ES-I3 (cell line): ENCODE results near the gene BNIPL.
A peak's percentile ranks its signal among the peaks of the same experiment; 100 is the strongest.

ENCODE experiments used
- H3K36me3 ChIP-seq: 2 replicates; pipeline ENCODE4 v1.6.1; 2013; ENCODE audit warnings: mild to moderate bottlenecking, low read length, control low read depth, moderate library complexity; ENCODE audit not compliant: insufficient read depth
- H3K4me1 ChIP-seq: 2 replicates; pipeline ENCODE4 v1.6.1; 2013; ENCODE audit warnings: mild to moderate bottlenecking, control low read depth, low read length; ENCODE audit not compliant: insufficient read depth
- H3K9ac ChIP-seq: 2 replicates; pipeline ENCODE4 v1.6.1; 2013; ENCODE audit warnings: low read depth, mild to moderate bottlenecking, low read length, moderate library complexity
- H3K9me3 ChIP-seq: 2 replicates; pipeline ENCODE4 v1.6.1; 2013; ENCODE audit warnings: mild to moderate bottlenecking, low read length, moderate library complexity; ENCODE audit not compliant: control insufficient read depth, insufficient read depth

Gene BNIPL

GRCh38 chr1:151026460-151026859 lies 9.9 kb upstream of the BNIPL start:
- Histone ChIP-seq H3K36me3 (peaks cover 6% of the 10 kb centered on the region; the same call in 1 of the 2 replicates), H3K9me3 (no peaks in the 10 kb centered on the region), H3K9ac (no peak overlapping the region), H3K4me1 (no peaks in the 10 kb centered on the region)

- Histone ChIP-seq H3K9me3 (no peaks in the 10 kb centered on the region), H3K9ac (no peak overlapping the region), H3K36me3 (peaks cover 2% of the 10 kb centered on the region; the same call in 1 of the 2 replicates), H3K4me1 (no peaks in the 10 kb centered on the region)
Measured at GRCh38 chr1:151032164-151032563, 4.2 kb upstream of the BNIPL start.

GRCh38 chr1:151035167-151035566 lies 1.2 kb upstream of the BNIPL start:
- H3K9me3 ChIP-seq = no peaks in the 10 kb centered on the region
- no peak overlapping the region for H3K9ac ChIP-seq
- peaks cover 8% of the 10 kb centered on the region for H3K4me1 ChIP-seq
- peaks cover 2% of the 10 kb centered on the region; the same call in 1 of the 2 replicates for H3K36me3 ChIP-seq

GRCh38 chr1:151037032-151037431 lies 646 bp downstream of the BNIPL start:
- H3K9ac ChIP-seq = no peak overlapping the region
- no peaks in the 10 kb centered on the region for H3K9me3 ChIP-seq
- H3K36me3 ChIP-seq = peaks cover 2% of the 10 kb centered on the region; the same call in 1 of the 2 replicates
- peaks cover 8% of the 10 kb centered on the region for H3K4me1 ChIP-seq

GRCh38 chr1:151039521-151039920 lies 3.1 kb downstream of the BNIPL start:
- no peak overlapping the region for H3K9ac ChIP-seq
- H3K4me1 ChIP-seq = peaks cover 8% of the 10 kb centered on the region
- H3K9me3 ChIP-seq = no peaks in the 10 kb centered on the region
- H3K36me3 ChIP-seq = peaks cover 2% of the 10 kb centered on the region; the same call in 1 of the 2 replicates

- no peak overlapping the region for H3K9ac ChIP-seq
- H3K4me1 ChIP-seq = peaks cover 8% of the 10 kb centered on the region
Measured at GRCh38 chr1:151043163-151043562, 6.8 kb downstream of the BNIPL start.

GRCh38 chr1:151047591-151047924 lies 11.2 kb downstream of the BNIPL start, which contains the start of gene C1orf56:
C1orf56 (plus strand) TSS chr1:151047751; CDS start chr1:151047848, 97 bp downstream.
- no peaks in the 10 kb centered on the region for H3K9me3 ChIP-seq
- H3K9ac ChIP-seq = peak within 1 kb of the TSS; percentile 83
- H3K36me3 ChIP-seq = peaks cover 3% of the 10 kb centered on the region; the same call in 1 of the 2 replicates
- no peaks in the 10 kb centered on the region for H3K4me1 ChIP-seq

More at GRCh38 chr1:151043163-151043562, 6.8 kb downstream of the BNIPL start:
- H3K9me3 ChIP-seq = no peaks in the 10 kb centered on the region
- no peaks in the 10 kb centered on the region for H3K36me3 ChIP-seq

- Histone ChIP-seq H3K9me3 (no peaks in the 10 kb centered on the region), H3K9ac (peak overlapping the region; percentile 83), H3K4me1 (no peaks in the 10 kb centered on the region), H3K36me3 (peaks cover 3% of the 10 kb centered on the region; the same call in 1 of the 2 replicates)
Measured at GRCh38 chr1:151047925-151048644, 11.7 kb downstream of the BNIPL start.

GRCh38 chr1:151048645-151049032 lies 12.3 kb downstream of the BNIPL start:
- Histone ChIP-seq H3K36me3 (peaks cover 3% of the 10 kb centered on the region), H3K9ac (peak overlapping the region; percentile 83; the same call in 1 of the 2 replicates), H3K4me1 (no peaks in the 10 kb centered on the region), H3K9me3 (no peaks in the 10 kb centered on the region)

GRCh38 chr1:151049458-151049857 lies 13.1 kb downstream of the BNIPL start:
- Histone ChIP-seq H3K9ac (no peak overlapping the region), H3K36me3 (peaks cover 7% of the 10 kb centered on the region)

GRCh38 chr1:151050051-151050688 lies 13.8 kb downstream of the BNIPL start:
- peaks cover 12% of the 10 kb centered on the region for H3K36me3 ChIP-seq
- no peaks in the 10 kb centered on the region for H3K4me1 ChIP-seq
- no peak overlapping the region for H3K9ac ChIP-seq
- no peaks in the 10 kb centered on the region for H3K9me3 ChIP-seq

More at GRCh38 chr1:151049458-151049857, 13.1 kb downstream of the BNIPL start:
- Histone ChIP-seq H3K9me3 (no peaks in the 10 kb centered on the region), H3K4me1 (no peaks in the 10 kb centered on the region)

GRCh38 chr1:151051356-151052009 lies 15.1 kb downstream of the BNIPL start:
- Histone ChIP-seq H3K4me1 (no peaks in the 10 kb centered on the region), H3K9me3 (no peaks in the 10 kb centered on the region), H3K36me3 (peaks cover 24% of the 10 kb centered on the region), H3K9ac (no peak overlapping the region)

- H3K4me1 ChIP-seq = peaks cover 6% of the 10 kb centered on the region
- no peak overlapping the region for H3K9ac ChIP-seq
- H3K9me3 ChIP-seq = no peaks in the 10 kb centered on the region
- peaks cover 24% of the 10 kb centered on the region for H3K36me3 ChIP-seq
Measured at GRCh38 chr1:151054971-151055547, 18.7 kb downstream of the BNIPL start.

GRCh38 chr1:151055581-151055980 lies 19.2 kb downstream of the BNIPL start:
- Histone ChIP-seq H3K9me3 (no peaks in the 10 kb centered on the region), H3K36me3 (peaks cover 24% of the 10 kb centered on the region), H3K4me1 (peaks cover 6% of the 10 kb centered on the region), H3K9ac (no peak overlapping the region)
